HG02852 (cell line): ENCODE results near the gene ATP2B3.

ENCODE experiments used
- ATAC-seq: cut with Tn5 transposase; IDR thresholded peaks from one replicate; pipeline ENCODE4 v1.9.1; 2021; ENCODE audit warnings: mild to moderate bottlenecking, moderate library complexity; ENCODE audit not compliant: unreplicated experiment

ATP2B3 gene

DNA sequence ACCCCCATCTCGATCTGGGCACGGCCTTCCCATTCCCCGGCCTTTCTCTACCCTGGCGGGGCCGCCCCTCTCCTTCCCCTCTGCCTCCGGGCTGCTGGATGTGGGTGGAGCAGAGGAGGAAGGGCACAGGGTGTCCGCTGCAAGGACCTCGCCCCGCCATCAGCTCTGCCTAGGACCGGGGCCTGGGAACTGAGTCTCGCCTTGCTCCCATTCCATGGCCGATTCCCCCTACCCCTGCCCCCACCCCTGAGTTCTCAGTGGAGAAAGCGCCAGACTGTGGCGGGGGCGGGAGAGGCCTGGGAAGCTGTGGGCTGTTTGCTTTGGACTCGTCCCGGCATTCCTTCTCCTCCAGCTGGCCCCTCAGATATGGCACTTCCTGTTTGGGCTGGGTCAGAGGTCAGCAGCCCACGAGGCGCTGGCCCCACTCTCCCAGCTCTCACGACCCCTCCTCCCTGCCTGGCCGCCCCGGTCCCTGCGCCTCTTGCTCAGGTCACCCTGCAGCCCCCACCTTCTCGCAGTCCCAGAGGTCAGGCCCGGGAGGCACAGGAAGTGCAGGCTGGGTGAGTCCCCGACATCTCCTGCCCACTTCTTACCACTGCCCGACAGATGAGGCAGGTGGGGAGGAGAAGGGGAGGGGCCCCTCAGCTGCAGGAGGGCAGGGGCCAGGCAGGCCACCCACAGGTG lies 29.1 kb upstream of the ATP2B3 start:
- no peak for ATAC-seq

DNA sequence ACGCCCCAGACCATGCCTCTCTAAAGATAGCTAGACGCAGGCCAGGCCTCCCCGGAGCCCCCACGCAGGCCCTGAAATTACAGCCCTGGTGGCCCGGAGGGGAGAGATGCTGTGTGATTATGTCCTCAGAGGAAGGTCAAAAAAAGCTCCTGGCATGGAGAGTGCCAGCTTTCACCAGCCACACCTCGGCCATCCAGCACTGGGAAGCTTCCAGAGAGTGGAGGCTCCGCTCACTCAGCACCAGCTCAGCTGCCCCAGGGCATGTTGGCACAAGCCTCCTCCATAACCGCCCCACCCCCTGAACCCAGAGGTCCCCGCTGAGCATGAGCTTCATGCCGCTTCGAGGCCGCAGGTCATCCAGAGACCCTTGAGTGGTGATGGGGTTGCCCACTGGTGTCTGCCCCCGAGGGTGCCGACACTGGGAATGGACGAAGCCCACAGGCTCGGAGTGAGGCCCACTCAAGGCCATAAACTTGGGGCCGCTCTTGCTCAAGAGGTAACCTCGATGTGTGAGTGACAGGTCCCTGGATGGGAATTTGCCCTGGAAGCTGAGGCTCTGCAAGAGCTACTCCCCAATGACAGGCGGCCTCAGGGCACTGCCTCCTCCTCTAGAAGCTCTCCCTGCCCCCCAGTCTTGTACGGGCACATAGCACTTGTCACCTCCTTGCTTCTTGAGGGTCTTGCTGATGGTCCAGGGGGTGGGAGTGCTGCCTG lies 27.1 kb upstream of the ATP2B3 start:
- no peak for ATAC-seq

DNA sequence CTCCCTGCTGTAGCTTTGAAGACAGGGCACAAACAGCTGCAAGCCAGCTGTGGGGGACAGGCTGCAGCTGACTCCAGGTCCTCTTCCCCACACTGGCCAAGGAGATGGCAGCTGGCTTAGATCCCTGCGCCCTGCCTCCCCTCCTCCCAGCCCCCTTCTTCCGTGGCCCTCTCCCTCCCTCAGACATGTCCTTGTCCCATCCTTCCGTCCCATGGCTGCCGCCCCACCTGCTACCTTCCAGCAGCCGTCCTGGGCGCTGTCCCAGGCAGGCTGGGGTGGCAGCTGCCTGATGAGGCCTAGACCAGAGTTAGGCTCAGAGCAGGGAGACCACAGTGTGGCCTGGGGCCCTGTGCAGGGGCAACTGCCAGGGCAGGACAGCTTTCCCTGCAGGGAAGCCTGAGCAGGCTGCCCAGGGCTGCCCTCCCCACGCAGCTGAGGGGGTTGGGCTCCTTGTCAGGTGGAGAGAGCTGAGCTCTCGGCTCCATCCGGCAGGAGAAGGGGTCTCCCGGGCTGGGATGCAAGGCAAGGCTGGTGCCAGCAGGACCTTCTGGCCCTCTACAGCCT lies 26.0 kb upstream of the ATP2B3 start:
- no peak for ATAC-seq

DNA sequence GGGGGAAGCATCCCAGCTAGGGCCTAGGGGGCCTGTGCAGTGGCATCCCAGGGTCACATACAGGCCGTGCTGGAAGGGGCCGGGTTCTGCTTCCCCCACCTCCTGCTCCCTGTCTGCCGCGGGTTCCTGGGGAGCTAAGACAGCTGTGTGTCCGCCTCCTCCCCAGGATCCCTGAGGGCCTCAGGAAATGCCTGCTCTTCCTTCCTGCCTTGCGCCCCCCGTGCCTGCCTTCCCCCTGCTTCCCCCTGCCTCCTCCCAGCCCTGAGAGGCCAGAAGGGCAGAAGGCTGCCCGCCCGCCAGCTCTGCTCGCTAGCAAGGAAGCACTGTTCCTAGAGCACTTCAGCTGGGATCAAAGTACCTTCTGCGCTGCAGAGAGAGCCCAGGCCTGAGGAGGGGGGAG lies 25.5 kb upstream of the ATP2B3 start:
- ATAC-seq = no peak

DNA sequence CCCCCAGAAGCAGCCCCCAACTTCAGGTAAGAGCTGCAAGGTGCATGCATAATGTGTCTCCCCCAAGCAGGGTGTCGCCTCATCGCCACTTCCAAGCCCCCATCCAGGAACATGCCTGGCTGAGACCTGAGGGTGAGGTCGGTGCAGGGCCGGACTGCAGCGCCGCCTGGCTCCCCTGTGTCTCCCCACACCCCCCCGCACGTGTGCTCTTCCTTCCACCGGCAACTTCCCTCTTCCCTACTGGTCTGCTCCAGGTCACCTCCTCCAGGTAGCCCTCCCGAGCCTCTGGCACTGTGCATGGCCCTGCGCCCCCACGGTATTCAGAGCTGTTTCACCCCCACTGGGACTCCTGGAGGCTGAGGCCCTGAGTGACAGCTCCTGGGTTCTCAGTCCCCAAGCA lies 24.9 kb upstream of the ATP2B3 start:
- ATAC-seq = no peak

DNA sequence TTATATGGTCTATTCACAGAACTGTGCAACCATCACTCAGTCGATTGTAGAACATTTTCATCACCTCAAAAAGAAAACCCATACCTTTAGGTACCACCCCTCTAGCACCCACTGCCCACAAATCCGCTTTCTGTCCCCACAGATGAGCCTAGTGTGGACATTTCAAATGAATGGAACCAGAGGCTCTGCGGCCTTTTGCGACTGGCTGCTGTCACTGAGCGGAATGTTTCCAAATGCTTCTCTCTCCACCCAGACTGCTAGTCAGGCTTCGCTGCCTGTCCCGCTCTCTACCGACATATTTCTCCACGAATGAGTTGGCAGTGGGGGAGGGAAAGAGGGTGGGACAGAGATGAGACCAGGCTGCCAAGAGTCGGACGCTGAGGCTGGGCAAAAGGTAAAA lies 24.4 kb upstream of the ATP2B3 start:
- no peak for ATAC-seq

DNA sequence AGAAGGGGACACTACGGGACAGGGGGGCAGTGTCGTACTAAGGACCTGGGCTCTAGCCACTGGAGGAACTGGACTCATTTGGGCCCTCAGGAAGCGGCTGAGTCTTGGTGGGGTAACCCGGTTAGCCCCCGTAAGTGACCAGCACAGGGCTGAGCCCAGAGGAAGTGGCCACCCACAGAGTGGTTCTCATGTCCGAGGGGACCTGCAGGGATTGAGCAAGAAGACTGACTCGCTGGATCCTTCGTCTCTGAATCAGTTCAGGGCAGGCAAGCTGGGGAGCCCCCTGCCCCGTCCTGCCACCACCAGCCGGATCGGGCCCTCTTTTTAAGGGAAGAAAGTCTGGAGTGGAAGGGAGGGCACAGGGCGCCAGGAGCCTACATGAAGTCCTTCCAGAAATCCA lies 23.4 kb upstream of the ATP2B3 start:
- ATAC-seq = no peak

DNA sequence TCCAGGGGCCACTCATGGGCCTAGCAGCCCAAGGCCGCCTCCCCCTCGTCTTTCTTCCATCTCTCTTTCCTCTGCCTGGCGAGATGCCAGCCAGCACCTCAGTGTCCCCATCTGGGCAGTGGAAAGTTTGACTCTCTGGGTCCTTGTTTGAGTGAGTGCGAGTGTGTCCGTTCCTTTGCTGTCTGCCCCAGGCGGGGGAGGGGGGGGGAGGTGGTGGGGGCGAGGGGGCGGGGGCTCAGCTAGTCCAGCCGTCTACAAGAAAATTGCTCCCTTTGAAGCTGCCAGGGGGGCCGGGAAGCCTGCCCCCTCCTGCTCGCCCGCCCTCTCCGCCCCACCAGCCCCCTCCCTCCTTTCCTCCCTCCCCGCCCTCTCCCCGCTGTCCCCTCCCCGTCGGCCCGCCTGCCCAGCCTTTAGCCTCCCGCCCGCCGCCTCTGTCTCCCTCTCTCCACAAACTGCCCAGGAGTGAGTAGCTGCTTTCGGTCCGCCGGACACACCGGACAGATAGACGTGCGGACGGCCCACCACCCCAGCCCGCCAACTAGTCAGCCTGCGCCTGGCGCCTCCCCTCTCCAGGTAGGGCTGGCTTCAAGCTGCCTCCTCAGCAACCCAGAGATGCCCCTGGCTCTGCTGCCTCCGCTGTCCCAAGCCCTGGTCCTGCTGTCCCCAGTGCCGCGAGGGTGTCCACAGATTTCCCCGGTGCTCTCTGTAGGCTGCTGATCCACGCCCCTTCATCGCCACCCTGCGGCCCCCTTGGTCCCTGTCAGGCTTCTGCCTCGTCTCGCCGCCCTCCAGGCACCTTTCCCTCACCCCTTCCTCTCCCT lies 22.7 kb upstream of the ATP2B3 start, which contains the start of gene BGN:
BGN (plus strand) TSS at position 440 of the 821 bp plus-strand sequence. CDS start 9,652 bp downstream, outside the sequence.
- no peak for ATAC-seq

DNA sequence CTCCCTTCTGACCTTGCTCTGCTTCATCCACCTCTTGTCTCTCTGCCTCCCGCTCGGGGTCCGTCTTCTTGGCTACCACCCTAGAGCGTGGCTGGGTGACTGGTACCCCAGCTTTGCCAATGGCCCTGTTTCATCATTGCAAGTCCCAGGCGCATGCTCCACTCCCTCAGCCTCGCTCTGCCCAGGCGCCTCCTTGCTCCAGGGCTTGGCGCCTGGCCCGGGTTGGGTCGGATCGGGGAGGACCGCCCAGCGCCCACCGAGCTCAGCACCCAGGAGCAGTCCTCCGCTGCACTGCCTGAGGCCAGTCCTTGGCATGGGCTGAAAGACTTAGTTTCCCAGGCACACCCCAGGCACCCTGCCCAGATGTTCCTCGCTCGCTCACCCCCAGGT lies 22.1 kb upstream of the ATP2B3 start:
- no peak for ATAC-seq

DNA sequence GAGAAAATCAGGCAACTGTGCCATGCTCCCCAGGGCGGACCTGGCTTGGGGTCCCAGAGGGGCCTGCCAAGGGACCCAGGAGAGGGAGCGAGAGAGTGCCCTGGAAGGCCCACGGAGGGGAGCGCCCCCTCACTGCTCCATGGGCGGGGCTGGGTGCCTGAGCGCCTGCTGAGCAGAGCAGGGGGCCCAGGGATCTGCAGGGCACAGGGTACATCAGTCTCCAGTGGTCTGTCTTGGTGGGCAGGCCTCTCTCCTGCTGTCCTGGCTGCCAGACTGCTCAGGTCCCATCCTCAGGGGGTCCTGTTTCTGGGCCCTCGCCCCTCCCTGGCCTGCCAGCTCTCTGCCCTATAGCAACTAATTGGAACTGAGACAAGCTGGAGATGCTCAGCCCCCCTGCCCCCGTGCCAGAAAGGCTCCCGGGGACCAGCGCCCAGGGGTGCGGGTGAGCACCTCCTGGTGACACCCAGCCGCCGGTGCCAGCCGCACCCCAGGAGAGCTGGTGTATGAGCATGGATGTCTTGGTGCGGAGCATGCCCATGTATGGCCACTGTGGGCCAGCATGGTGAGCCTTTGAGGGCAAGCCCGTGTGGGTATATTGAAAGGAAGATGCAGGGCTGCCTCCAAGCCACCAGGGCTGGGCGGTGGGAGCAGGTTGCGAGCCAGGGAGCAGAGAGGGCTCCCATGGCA lies 21.4 kb upstream of the ATP2B3 start:
- ATAC-seq = no peak

DNA sequence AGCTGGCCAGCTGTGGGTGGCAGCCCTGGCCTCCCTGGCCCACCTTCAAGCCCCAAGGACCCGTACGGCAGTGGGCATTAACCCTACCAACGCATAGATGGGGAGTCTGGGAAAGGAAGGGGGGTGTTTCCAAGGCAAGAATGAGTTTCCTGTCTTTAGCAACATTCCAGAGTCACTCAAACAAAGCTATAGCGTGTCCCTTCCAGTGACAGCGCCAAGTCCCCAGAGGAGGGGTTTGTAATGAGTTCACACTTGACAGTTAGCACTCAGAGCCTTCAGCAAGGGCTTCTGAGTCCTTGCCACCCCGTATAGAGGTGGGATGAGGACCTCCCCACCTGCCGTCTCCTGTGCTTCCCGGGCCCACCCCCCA lies 20.9 kb upstream of the ATP2B3 start:
- no peak for ATAC-seq

DNA sequence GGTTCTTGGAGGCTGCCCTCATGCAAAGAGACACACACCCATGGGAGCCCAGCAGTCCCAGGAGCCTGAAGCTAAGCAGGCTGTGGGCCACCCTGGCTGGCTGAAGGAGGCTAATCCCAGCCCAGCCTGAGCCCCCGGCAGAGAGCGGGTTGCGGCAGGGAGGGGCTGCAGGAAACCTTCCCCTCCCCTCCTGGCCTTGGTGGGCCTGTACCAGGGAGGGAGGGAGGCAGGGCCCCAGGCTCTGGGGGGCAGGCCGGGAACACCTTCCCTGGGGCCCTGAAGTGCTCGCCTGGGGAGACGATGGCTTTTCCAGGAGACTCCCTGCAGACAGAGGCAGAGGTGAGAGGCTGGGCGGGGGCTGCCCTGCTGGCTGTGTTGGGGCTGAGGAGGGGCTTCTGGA lies 19.0 kb upstream of the ATP2B3 start:
- no peak for ATAC-seq

DNA sequence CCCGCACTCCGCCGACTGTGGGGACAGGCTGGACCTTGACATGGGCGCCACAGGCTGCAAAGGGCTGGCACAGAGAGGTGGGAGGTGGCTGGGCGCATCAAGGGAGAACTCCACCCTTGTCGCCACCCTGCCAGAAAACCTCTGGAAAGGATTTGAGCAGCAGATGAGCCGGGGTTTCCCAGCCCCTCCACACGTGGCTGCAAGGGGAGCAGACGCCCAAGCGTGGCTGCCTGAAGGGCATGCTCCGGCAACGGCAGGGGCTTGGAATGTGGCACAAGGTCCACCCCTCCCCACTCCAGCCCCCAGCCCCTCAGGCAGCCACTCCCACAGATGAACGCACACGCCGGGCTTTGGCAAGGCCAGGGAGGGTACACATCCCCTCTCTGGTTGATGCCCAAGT lies 18.1 kb upstream of the ATP2B3 start:
- ATAC-seq = no peak

DNA sequence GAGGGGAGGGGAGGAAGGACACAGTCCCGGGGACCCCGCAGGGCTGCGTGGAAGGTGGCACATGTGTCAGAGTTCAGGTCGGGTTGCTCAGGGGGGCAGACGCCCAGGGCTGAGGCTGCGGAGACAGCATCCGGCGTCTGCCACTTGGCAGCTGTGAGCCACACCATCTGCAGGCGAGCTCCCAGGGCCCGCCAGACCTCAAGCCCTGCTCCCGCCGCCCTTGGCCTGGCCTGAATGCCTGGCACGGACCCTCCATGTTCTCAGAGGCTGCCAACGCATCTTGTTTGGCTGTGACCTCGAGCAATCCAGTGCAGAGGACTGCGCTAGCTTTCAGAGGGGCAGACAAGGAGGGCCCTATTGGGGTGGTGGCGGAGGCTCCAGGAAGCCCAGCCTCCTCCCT lies 17.6 kb upstream of the ATP2B3 start:
- no peak for ATAC-seq

DNA sequence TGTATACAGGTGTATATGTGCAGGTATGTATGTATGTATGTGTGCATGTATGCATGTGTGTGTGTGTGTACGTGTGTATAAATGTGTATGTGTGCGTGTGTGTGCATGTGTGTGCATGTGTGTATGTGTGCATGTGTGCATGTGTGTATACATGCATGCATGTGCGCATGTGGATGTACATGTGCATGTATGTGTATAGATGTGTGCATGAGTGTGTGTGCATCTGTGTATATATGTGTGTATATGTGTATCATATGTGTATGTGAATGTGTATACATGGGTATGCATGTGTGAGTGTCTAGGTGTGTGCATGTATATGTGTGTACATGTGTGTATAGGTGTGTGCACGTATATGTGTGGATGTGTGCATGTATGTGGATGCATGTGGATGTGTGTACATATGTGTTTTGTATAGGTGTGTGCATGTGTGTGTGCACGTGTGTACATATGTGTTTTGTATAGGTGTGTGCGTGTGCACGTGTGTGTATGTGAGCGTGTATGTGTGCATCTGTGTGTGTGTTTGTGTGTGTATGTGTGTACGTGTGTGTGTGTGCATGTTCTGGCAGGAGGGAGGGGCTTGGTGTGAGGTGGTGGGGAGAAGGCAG lies 16.7 kb upstream of the ATP2B3 start:
- ATAC-seq = no peak

DNA sequence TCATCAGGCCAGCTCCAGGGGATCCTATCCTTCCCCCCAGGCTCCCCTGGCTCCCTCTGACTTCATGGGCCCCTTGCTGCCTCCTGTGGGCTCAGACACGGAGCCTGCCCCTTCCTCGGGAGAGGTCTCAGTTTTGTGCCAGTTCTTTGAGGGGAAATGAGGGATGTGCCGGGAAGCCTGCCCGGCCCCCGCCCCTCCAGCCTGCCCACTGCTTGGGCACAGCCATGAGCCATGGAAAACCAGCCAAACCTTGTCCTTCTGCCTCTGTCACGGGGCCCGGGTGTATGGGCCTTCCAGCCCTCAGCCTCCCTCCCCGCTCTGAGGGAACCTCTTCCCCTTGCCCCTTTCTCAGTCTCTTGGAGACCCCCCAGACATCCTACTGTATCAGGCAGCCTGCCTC lies 15.9 kb upstream of the ATP2B3 start:
- no peak for ATAC-seq

DNA sequence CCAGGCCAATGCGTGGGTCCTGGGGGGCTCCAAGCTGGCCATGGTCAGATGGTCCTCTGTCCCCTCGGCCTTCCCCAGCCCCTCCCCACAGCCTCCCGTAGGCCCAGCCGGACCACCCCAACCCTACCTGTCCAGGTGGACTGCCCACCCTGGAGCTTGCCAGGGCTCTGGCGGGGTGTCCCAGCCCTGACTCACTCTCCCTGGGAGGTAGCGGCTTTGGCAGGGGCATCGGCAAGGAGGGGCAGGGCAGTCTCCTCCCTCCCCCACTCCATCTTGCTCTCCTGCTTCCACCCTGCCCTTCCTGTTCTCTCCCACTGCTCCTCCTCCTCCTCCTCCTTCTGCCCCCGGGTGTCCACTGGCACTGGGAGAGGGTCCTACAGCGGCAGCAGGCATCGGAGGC lies 15.3 kb upstream of the ATP2B3 start:
- no peak for ATAC-seq

DNA sequence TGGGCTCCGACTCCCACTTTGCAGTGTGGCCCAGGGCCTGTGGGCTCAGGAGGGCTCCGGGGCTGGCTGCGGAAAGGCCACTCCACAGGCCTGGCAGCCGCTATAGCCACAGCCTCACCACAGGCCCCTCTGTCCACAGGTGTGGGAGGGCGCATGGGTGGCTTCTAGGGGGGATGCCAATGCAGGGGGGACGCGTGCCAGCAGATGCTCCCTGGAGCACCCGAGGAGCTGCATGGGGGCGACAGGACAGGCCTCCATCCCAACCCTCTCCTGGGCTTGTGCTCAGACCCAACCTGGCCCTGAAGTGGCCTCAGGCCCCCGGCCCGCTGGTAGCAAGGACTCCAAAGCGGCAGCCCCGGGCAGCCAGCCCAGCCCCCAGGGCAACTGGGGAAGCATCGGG lies 14.6 kb upstream of the ATP2B3 start:
- ATAC-seq = no peak

DNA sequence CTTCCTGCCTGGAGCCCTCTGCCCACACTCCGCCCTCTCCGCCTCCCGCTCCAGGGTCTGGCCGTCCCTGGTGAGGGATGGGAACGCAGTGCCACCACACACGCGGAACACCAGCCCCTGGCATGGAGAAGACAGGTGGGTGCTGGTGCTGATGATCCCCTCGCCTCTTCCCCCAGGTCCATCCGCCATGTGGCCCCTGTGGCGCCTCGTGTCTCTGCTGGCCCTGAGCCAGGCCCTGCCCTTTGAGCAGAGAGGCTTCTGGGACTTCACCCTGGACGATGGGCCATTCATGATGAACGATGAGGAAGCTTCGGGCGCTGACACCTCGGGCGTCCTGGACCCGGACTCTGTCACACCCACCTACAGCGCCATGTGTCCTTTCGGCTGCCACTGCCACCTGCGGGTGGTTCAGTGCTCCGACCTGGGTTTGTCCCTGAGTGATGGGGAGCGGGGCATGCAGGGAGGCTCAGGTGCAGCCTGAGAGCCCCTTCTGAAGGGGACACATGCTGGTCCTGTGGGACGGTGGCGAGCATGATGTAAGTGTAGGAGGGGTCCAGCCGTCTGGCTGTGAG lies 12.9 kb upstream of the ATP2B3 start:
- no peak for ATAC-seq

DNA sequence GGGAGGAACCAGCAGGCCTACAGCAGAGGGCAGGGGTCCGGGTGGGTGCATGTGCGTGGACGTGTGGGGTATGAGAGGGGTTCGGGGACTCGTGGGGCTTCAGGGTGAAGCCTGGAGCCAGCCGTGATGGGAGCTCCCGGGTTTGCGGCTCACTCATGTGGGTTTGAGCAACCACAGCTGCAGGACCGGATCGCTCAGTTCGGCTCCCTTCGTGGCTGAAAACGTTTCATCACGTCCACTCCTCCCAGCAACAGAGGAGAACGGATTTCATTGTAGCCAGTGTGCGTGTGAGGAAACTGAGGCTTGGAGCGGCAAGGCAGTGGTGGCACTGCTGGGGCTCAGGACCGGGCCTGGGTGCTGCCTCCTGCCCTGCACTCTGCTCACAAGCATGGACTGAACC lies 12.1 kb upstream of the ATP2B3 start:
- no peak for ATAC-seq
